HG03521 (cell line): Measurements from ENCODE around the gene CEP72.
"Not testable (repeated sequence)": the region's sequence is repeated elsewhere in the genome, so short reads cannot be mapped to it uniquely, and the experiment has no call there.

ENCODE experiments used
- ATAC-seq: cut with Tn5 transposase; IDR thresholded peaks from one replicate; pipeline ENCODE4 v1.9.1; 2021; ENCODE audit warnings: mild to moderate bottlenecking, moderate library complexity; ENCODE audit not compliant: unreplicated experiment

CEP72 gene

DNA sequence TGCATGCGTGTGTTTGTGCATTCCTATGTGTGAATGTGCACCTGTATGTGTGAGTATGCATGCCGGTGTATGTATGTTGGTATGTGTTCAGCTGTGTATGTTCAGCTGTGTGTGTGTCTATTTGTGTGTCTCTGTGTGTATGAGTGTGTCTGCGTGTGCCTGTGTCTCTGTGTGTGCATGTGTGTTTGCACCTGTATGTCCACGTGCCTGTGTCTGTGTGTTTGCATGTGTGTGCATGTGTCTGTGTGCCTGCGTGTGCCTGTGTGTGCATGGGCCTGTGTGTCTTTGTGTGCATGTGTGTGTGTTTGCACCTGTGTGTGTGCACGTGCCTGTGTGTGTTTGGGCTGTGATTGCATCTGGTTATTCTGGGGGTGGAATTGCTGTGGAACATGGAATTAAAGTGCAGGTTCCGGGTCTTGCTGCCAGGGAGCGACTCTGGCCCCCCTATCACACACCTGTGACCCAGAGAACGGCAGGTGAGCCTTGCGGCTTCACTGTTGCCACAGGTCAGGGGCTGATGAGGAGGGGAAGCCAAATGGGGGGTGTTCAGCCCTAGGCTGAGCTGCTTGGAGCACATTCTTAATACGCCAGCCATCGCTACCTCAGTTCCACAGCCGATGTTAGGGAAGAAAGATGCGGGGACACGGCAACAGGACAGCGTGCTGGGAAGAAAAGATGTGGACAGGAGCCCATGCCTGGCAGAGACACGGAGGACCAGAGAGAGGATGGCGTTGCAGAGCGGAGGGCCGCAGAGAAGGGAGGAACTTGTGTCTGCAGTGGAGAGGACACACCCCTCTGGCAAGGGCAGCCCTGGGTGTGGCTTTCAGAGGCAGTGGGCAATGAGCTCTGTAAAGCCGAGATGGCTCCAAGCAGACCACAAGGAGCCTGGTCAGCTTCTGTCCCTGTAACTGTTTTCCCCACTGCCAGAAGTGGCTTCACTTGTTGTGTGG is 84.9 kb downstream of the CEP72 start:
- not testable (repeated sequence) for ATAC-seq
